IMR-90 (cell line): ENCODE data around the gene ASB6. TPM values are rescaled to one million over a fixed set of nuclear protein-coding genes. Genes with fewer than 3 reads are reported as not detected.

Experiments
- ATAC-seq: fragments of 200-7000 bp; cut with Tn5 transposase; 2 replicates; pipeline ENCODE4 v1.9.1; 2020; ENCODE audit warnings: low read depth, mild to moderate bottlenecking, moderate library complexity
- BruUV-seq: library from RNA; stranded (reverse); fragments of 400-500 nt; replicated peaks from 2 replicates; lab custom pipeline; 2021; lab: Mats Ljungman, UMichigan
- CTCF ChIA-PET: fragments of 300-600 bp; formaldehyde crosslinking; extraction: SDS; loops from one replicate; lab custom pipeline; 2021; ENCODE audit warnings: antibody characterized with exemption; lab: Yijun Ruan, JAX
- POLR2A ChIA-PET: fragments of 300-600 bp; sonication (Branson Sonifier 250); formaldehyde crosslinking; loops from one replicate; lab custom pipeline; 2022; ENCODE audit warnings: antibody characterized with exemption; ENCODE audit not compliant: unreplicated experiment; lab: Charles Lee
- DNase-seq: peaks from one replicate; pipeline ENCODE4 v3.0.0; 2013
- H2AFZ ChIP-seq: replicated peaks from 2 replicates; pipeline ENCODE3; 2013; ENCODE audit warnings: low read length, mild to moderate bottlenecking; ENCODE audit not compliant: poor library complexity
- H2AK5ac ChIP-seq: 2 replicates; pipeline ENCODE4 v1.6.1; 2013; ENCODE audit warnings: low read depth, low read length, inconsistent platforms
- H2AK9ac ChIP-seq: replicated peaks from 2 replicates; pipeline ENCODE3; 2013; ENCODE audit warnings: mild to moderate bottlenecking, low read depth, low read length, moderate library complexity; ENCODE audit not compliant: poor library complexity
- H2BK120ac ChIP-seq: 2 replicates; pipeline ENCODE4 v1.6.1; 2013; ENCODE audit warnings: low read depth, low read length, inconsistent platforms
- H2BK15ac ChIP-seq: 3 replicates; pipeline ENCODE4 v1.6.1; 2013; ENCODE audit warnings: low read depth, low read length, inconsistent platforms
- H2BK20ac ChIP-seq: 2 replicates; pipeline ENCODE4 v1.6.1; 2013; ENCODE audit warnings: low read depth, mild to moderate bottlenecking, inconsistent platforms, low read length, moderate library complexity
- H2BK5ac ChIP-seq: 2 replicates; pipeline ENCODE4 v1.6.1; 2013; ENCODE audit warnings: mild to moderate bottlenecking, low read depth, low read length, inconsistent platforms; ENCODE audit not compliant: poor library complexity, severe bottlenecking
- H3K14ac ChIP-seq: replicated peaks from 2 replicates; pipeline ENCODE4 v1.6.1; 2013; ENCODE audit warnings: low read depth, low read length, inconsistent platforms
- H3K18ac ChIP-seq: 2 replicates; pipeline ENCODE4 v1.6.1; 2013; ENCODE audit warnings: low read depth, low read length, control low read depth
- H3K23ac ChIP-seq: 2 replicates; pipeline ENCODE4 v1.6.1; 2013; ENCODE audit warnings: low read depth, low read length, inconsistent platforms
- H3K27ac ChIP-seq: 2 replicates; pipeline ENCODE4 v1.5.1; 2013; ENCODE audit warnings: mild to moderate bottlenecking, control low read depth, low read length; ENCODE audit not compliant: insufficient read depth
- H3K27me3 ChIP-seq: 2 replicates; pipeline ENCODE4 v1.6.1; 2013; ENCODE audit warnings: low read length; ENCODE audit not compliant: control insufficient read depth, insufficient read depth
- H3K36me3 ChIP-seq: 2 replicates; pipeline ENCODE4 v1.6.1; 2013; ENCODE audit warnings: low read length, mixed read lengths; ENCODE audit not compliant: control insufficient read depth, insufficient read depth
- H3K4ac ChIP-seq: 2 replicates; pipeline ENCODE4 v1.6.1; 2013; ENCODE audit warnings: low read depth, low read length, inconsistent platforms
- H3K4me1 ChIP-seq: 2 replicates; pipeline ENCODE4 v1.6.1; 2013; ENCODE audit warnings: low read length, mixed read lengths; ENCODE audit not compliant: control insufficient read depth, insufficient read depth
- H3K4me2 ChIP-seq: 2 replicates; pipeline ENCODE4 v1.6.1; 2013; ENCODE audit warnings: low read depth, mild to moderate bottlenecking, control low read depth, low read length, moderate library complexity
- H3K4me3 ChIP-seq: 2 replicates; pipeline ENCODE4 v1.5.1; 2013; ENCODE audit warnings: low read depth, mild to moderate bottlenecking, control low read depth, low read length, moderate library complexity; ENCODE audit not compliant: insufficient read depth
- H3K56ac ChIP-seq: 2 replicates; pipeline ENCODE4 v1.6.1; 2013; ENCODE audit warnings: low read length, inconsistent platforms; ENCODE audit not compliant: insufficient read depth; ENCODE audit errors: extremely low read depth
- H3K79me1 ChIP-seq, 2 experiments: 2 replicates each; pipeline ENCODE4 v1.6.1; 2013; ENCODE audit warnings: low read length in 2 of 2, inconsistent platforms in 1 of 2, low read depth in 1 of 2
- H3K9ac ChIP-seq: 2 replicates; pipeline ENCODE4 v1.6.1; 2013; ENCODE audit warnings: low read depth, low read length, control low read depth
- H3K9me1 ChIP-seq: 2 replicates; pipeline ENCODE4 v1.6.1; 2013; ENCODE audit warnings: low read length, inconsistent platforms; ENCODE audit not compliant: insufficient read depth
- H3K9me3 ChIP-seq: 2 replicates; pipeline ENCODE4 v1.6.1; 2013; ENCODE audit warnings: low read length; ENCODE audit not compliant: control insufficient read depth, insufficient read depth
- H4K20me1 ChIP-seq: 2 replicates; pipeline ENCODE4 v1.6.1; 2013; ENCODE audit warnings: low read length, inconsistent platforms; ENCODE audit not compliant: insufficient read depth
- H4K5ac ChIP-seq: 2 replicates; pipeline ENCODE4 v1.6.1; 2013; ENCODE audit warnings: mild to moderate bottlenecking, low read depth, low read length, control low read depth
- H4K8ac ChIP-seq, 2 experiments: 2 replicates each; pipeline ENCODE4 v1.6.1; 2013; ENCODE audit warnings: low read depth in 2 of 2, low read length in 2 of 2, control low read depth in 1 of 2, inconsistent platforms in 1 of 2
- H4K91ac ChIP-seq: 2 replicates; pipeline ENCODE4 v1.6.1; 2013; ENCODE audit warnings: low read depth, low read length, inconsistent platforms; ENCODE audit not compliant: insufficient read depth
- BHLHE40 ChIP-seq: fragments of 150-350 bp; IDR thresholded peaks from 2 replicates; pipeline ENCODE4 v1.6.1; 2016; ENCODE audit warnings: mild to moderate bottlenecking, low read depth, low read length
- CEBPB ChIP-seq: IDR thresholded peaks from 2 replicates; pipeline ENCODE4 v1.6.1; 2012; ENCODE audit warnings: low read depth, low read length, improper control_type of control experiment
- CHD1 ChIP-seq: IDR thresholded peaks from 2 replicates; pipeline ENCODE4 v1.6.1; 2012; ENCODE audit warnings: low read depth, low read length, improper control_type of control experiment
- FOS ChIP-seq: fragments of 150-350 bp; IDR thresholded peaks from 2 replicates; pipeline ENCODE4 v1.6.1; 2016; ENCODE audit warnings: low read depth, low read length
- MAFK ChIP-seq: IDR thresholded peaks from 2 replicates; pipeline ENCODE4 v1.6.1; 2012; ENCODE audit warnings: low read depth, low read length, improper control_type of control experiment
- MAZ ChIP-seq: IDR thresholded peaks from 2 replicates; pipeline ENCODE4 v1.6.1; 2012; ENCODE audit warnings: low read depth, mild to moderate bottlenecking, low read length, improper control_type of control experiment, moderate library complexity, borderline replicate concordance
- MXI1 ChIP-seq: IDR thresholded peaks from 2 replicates; pipeline ENCODE4 v1.6.1; 2012; ENCODE audit warnings: low read depth, mild to moderate bottlenecking, low read length, moderate library complexity, borderline replicate concordance
- NFE2L2 ChIP-seq: fragments of 150-350 bp; IDR thresholded peaks from 2 replicates; pipeline ENCODE4 v1.6.1; 2016; ENCODE audit warnings: low read depth, mild to moderate bottlenecking, low read length
- POLR2A ChIP-seq: IDR thresholded peaks from 2 replicates; pipeline ENCODE4 v1.6.1; 2012; ENCODE audit warnings: mild to moderate bottlenecking, low read depth, low read length
- RAD21 ChIP-seq: IDR thresholded peaks from 2 replicates; pipeline ENCODE4 v1.6.1; 2012; ENCODE audit warnings: low read length, improper control_type of control experiment
- RCOR1 ChIP-seq: IDR thresholded peaks from 2 replicates; pipeline ENCODE4 v1.6.1; 2012; ENCODE audit warnings: mild to moderate bottlenecking, low read length, improper control_type of control experiment; ENCODE audit not compliant: insufficient replicate concordance
- RFX5 ChIP-seq: IDR thresholded peaks from 2 replicates; pipeline ENCODE4 v1.8.0; 2012; ENCODE audit warnings: low read depth, mild to moderate bottlenecking, low read length, moderate library complexity
- SMC3 ChIP-seq: fragments of 150-350 bp; IDR thresholded peaks from 2 replicates; pipeline ENCODE4 v1.6.1; 2016; ENCODE audit warnings: low read depth, mild to moderate bottlenecking, antibody characterized with exemption, low read length, moderate library complexity
- WGBS, 2 experiments: methylation state at CpG; one replicate each; pipeline versions ENCODE4 v1.1.5 to v1.1.7; 2013; ENCODE audit warnings: missing lambda C conversion rate in 2 of 2; ENCODE audit not compliant: insufficient read length in 1 of 2; ENCODE audit errors: extremely low coverage in 2 of 2; 5-methylcytosine and 5-hydroxymethylcytosine counted together
- dilution Hi-C: fragments of 300-500 bp; cut with HindIII; formaldehyde crosslinking; loops from one replicate; pipeline ENCODE4 v1.14.3; 2018; ENCODE audit warnings: low sequenced_read_pairs; ENCODE audit not compliant: unreplicated experiment
- in situ Hi-C: fragments of 300-500 bp; cut with MboI; formaldehyde crosslinking; loops from 3 replicates; pipeline ENCODE4 v1.14.3; 2019; ENCODE audit warnings: low sequenced_read_pairs, inconsistent platforms, mixed read lengths
- intact Hi-C: fragments of 100-400 bp; cut with micrococcal nuclease; formaldehyde crosslinking; loops from 2 replicates; pipeline ENCODE4 v1.10.0; 2022
- polyA plus RNA-seq, 3 experiments: library from polyadenylated mRNA; depleted of rRNA; stranded (reverse); fragments of >200 nt; gene quantifications; 2 replicates each; pipeline ENCODE4 v1.2.3, GENCODE V29; 2012; ENCODE audit warnings: low replicate concordance in 1 of 3
- total RNA-seq: library from RNA; depleted of rRNA; stranded (reverse); fragments of >200 nt; gene quantifications from 2 replicates; pipeline ENCODE4 v1.2.3, GENCODE V29; 2012
- TF ChIP-seq, protein P1 (sequence below): fragments of 150-350 bp; IDR thresholded peaks from 2 replicates; pipeline ENCODE4 v1.6.1; 2016; ENCODE audit warnings: low read depth, mild to moderate bottlenecking, low read length, moderate library complexity, borderline replicate concordance

The ASB6 gene
- total and polyA plus RNA-seq, 2 of the 4 experiments (the other 2 are of a cell fraction) = 9.7 to 28.9 TPM

DNA sequence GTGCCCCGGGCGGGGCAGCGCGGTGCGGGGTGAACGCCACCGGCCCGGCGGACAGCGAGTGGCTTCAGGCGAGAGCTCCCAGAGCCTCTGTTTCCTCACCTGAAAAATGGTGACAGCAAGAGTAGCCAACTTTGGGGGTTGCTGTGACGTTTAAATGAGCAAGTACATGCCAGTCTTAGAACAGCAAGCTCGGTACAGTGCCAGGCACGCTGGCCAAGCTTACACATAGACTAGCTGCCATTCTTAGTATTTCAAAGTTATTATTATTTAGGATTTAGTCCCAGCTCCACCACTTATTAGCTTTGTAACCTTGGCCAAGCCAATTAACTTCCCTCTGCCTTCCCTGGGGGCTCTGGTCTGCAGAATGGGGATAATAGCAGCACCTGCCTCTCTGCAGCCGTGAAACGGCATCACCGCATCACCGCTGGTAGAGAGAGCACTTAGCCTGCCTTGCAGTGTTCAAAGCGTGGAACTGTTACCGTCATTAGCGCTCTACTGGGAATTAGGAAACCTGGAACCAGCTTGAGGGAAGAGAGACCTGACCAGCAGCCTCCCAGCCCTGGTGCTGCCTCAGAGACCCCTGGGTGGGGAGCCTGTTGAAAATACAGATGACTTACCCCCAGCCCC lies 21.2 kb downstream of the ASB6 start, which contains the start of gene C9orf50:
TSS of gene C9orf50 (minus strand) at position 433 of the 627 bp plus-strand sequence. CDS start 527 bp downstream, outside the sequence.
- Histone ChIP-seq H2AK9ac (peak within 1 kb of the TSS; percentile 91), H3K56ac (no peak within 1 kb of the TSS; the same call in 1 of the 2 replicates), H3K79me1 (peaks cover 13 to 26% of the 10 kb centered on the region in 2 experiments; a peak in 2 of 4 replicates), H3K27ac (peak within 1 kb of the TSS; percentile 22; the same call in 1 of the 2 replicates), H2AFZ (peak within 1 kb of the TSS; percentile 95), H2BK20ac (0 out of 2 replicates have a peak within 1 kb of the TSS, but pooled peaks have one; percentile 21), H3K4me1 (peaks cover 13% of the 10 kb centered on the region), H4K20me1 (no peaks in the 10 kb centered on the region), H3K27me3 (no peaks in the 10 kb centered on the region), H2BK15ac (peak within 1 kb of the TSS; percentile 9; the same call in 1 of the 3 replicates), H3K36me3 (no peaks in the 10 kb centered on the region), H4K91ac (peak within 1 kb of the TSS; percentile 73), H3K4me2 (peak within 1 kb of the TSS; percentile 56), H3K14ac (peak within 1 kb of the TSS; percentile 80), H4K8ac (peak within 1 kb of the TSS; percentile 67 to 86), H3K4me3 (peak within 1 kb of the TSS; percentile 51), H3K23ac (peak within 1 kb of the TSS; percentile 89), H2AK5ac (peak within 1 kb of the TSS; percentile 80), H3K9me1 (peaks cover 10% of the 10 kb centered on the region), H3K9ac (peak within 1 kb of the TSS; percentile 69), H2BK120ac (peak within 1 kb of the TSS; percentile 74; the same call in 1 of the 2 replicates), H3K9me3 (no peaks in the 10 kb centered on the region), H2BK5ac (peak within 1 kb of the TSS; percentile 55), H3K18ac (peak within 1 kb of the TSS; percentile 29; the same call in 1 of the 2 replicates), H3K4ac (peak within 1 kb of the TSS; percentile 86), H4K5ac (peak within 1 kb of the TSS; percentile 90)
- BruUV-seq = no TSS peak
- TF ChIP-seq CEBPB (no peak), MAFK (no peak), SMC3 (no peak), RCOR1 (no peak), FOS (no peak), MXI1 (no peak), POLR2A (no peak), BHLHE40 (no peak), RFX5 (no peak), CHD1 (no peak), MAZ (no peak), NFE2L2 (no peak), RAD21 (no peak)
- TF ChIP-seq, protein P1, sequence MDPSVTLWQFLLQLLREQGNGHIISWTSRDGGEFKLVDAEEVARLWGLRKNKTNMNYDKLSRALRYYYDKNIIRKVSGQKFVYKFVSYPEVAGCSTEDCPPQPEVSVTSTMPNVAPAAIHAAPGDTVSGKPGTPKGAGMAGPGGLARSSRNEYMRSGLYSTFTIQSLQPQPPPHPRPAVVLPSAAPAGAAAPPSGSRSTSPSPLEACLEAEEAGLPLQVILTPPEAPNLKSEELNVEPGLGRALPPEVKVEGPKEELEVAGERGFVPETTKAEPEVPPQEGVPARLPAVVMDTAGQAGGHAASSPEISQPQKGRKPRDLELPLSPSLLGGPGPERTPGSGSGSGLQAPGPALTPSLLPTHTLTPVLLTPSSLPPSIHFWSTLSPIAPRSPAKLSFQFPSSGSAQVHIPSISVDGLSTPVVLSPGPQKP = no peak
- WGBS, 2 experiments = 7% methylated on average over 11 of the region's 21 CpGs; no CpG with 5 or more reads in 1 of the 2 experiments
- intact Hi-C loops = no loop called here
- dilution Hi-C loops = no loop called here
- in situ Hi-C loops = no loop called here
- ATAC-seq (no peak; the same call in 1 of the 2 replicates), DNase-seq (no peak)
- ChIA-PET POLR2A (no interaction called here), CTCF (interaction anchor here (0.6 to 3.1 kb wide), 4 partner anchors 9 to 482 kb away, joined by 3 to 11 read pairs (median 3); no protein-coding TSS in a partner anchor)
